ENCODE measurements around the gene PLA2G2E.

Gene PLA2G2E

DNA sequence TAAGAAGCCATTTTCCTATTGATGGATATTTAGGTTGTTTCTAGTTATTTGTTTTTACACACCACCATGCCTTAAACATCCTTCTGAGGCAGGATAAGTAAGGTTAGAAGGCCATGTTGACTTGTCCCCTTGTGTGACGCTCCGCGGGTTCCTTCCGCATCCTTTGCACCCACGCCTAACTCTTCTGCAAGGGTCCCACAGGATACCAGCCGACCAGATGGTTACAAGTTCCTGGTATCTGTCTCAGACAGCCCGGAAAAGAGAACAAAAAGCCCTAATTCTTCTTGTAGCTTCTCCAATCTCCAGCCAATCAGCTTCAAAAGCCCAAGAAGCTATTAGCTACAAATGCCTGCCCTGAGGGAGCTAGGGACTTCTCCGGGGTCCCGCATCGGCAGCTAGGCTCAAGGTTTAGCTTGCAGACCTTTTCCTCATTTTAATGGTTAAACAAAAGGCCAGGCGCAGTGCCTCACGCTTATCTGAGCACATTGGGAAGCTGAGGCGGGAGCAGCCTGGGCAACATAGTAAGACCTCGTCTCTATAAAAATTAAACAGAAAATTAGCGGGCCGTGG is 46.2 kb downstream of the PLA2G2E start:
- TF ChIP-seq, protein P1, sequence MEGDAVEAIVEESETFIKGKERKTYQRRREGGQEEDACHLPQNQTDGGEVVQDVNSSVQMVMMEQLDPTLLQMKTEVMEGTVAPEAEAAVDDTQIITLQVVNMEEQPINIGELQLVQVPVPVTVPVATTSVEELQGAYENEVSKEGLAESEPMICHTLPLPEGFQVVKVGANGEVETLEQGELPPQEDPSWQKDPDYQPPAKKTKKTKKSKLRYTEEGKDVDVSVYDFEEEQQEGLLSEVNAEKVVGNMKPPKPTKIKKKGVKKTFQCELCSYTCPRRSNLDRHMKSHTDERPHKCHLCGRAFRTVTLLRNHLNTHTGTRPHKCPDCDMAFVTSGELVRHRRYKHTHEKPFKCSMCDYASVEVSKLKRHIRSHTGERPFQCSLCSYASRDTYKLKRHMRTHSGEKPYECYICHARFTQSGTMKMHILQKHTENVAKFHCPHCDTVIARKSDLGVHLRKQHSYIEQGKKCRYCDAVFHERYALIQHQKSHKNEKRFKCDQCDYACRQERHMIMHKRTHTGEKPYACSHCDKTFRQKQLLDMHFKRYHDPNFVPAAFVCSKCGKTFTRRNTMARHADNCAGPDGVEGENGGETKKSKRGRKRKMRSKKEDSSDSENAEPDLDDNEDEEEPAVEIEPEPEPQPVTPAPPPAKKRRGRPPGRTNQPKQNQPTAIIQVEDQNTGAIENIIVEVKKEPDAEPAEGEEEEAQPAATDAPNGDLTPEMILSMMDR (IDR thresholded peaks at IDR 0.05; ENCODE audit: low read depth, low read length) = no peak
- TF ChIP-seq POLR2A (IDR thresholded peaks at IDR 0.05; ENCODE audit: extremely low read depth, insufficient read length) (no peak), MYC (IDR thresholded peaks at IDR 0.05; ENCODE audit: low read depth, low read length) (no peak)
- TF ChIP-seq, protein P2, sequence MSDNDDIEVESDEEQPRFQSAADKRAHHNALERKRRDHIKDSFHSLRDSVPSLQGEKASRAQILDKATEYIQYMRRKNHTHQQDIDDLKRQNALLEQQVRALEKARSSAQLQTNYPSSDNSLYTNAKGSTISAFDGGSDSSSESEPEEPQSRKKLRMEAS (IDR thresholded peaks at IDR 0.05; ENCODE audit: low read depth, low read length) = no peak
- DNase-seq (ENCODE audit: low read depth) = no peak
- H3K4me3 ChIP-seq (ENCODE audit: low read depth, low read length) = no peak overlapping the region

DNA sequence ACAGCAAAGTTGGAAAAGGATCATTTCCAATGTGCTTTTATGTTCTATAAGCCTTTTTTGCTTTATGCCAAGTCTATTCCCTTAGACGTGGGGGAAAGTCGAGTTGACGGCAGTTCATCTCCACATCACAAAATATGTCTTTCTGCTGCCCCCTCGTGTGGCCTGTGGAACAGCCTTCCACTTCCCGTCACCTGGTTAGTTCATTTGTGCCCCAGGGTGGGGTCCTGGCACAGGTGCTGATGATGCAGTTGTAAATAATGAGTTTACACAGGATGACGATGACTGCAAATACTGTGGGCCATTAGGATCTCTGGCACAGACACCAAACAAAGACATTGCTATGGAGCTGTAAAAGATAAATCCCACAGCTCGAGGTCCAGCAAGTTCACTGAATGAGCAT is 51.2 kb downstream of the PLA2G2E start:
- TF ChIP-seq, protein P2 (IDR thresholded peaks at IDR 0.05; ENCODE audit: low read depth, low read length) = no peak
- no peak for DNase-seq (ENCODE audit: low read depth)

More for the DNA sequence above, 51.2 kb downstream of the PLA2G2E start:
- H3K4me3 ChIP-seq (ENCODE audit: low read depth, low read length) = no peak overlapping the region

All from NB4 (cell line).